Mucosa of descending colon (tissue), 3 donors: ENCODE results near the gene MAPK11. TPM values are rescaled to one million over a fixed set of nuclear protein-coding genes. Genes with fewer than 3 reads are reported as not detected.
A peak's percentile ranks its signal among the peaks of the same experiment; 100 is the strongest.

ENCODE experiments used
- ATAC-seq: fragments of 200-7000 bp; cut with Tn5 transposase; one replicate; pipeline ENCODE4 v1.9.1; 2020; ENCODE audit warnings: mild to moderate bottlenecking, moderate library complexity
- DNase-seq, 3 donors: peaks; one replicate each; pipeline ENCODE4 v3.0.0-alpha.2; 2020
- H3K36me3 ChIP-seq: fragments of 200-600 bp; one replicate; pipeline ENCODE4 v1.8.0; 2021; ENCODE audit warnings: low read depth, mild to moderate bottlenecking
- H3K4me1 ChIP-seq: fragments of 200-600 bp; one replicate; pipeline ENCODE4 v1.8.0; 2021; ENCODE audit warnings: low read depth, mild to moderate bottlenecking
- H3K4me3 ChIP-seq: fragments of 200-600 bp; one replicate; pipeline ENCODE4 v1.8.0; 2021; ENCODE audit warnings: mild to moderate bottlenecking
- H3K9me3 ChIP-seq: fragments of 200-600 bp; one replicate; pipeline ENCODE4 v1.8.0; 2021; ENCODE audit warnings: mild to moderate bottlenecking
- CTCF ChIP-seq: fragments of 200-600 bp; IDR thresholded peaks from one replicate; pipeline ENCODE4 v1.8.0; 2022; ENCODE audit warnings: antibody characterized with exemption, mild to moderate bottlenecking
- intact Hi-C, 2 donors: fragments of 100-400 bp; cut with DNase I in 1 of 2; cut with micrococcal nuclease in 1 of 2; formaldehyde crosslinking; loops; one replicate each; pipeline versions ENCODE4 v1.11.0 to v1.11.1; 2022; cut with DNase I, micrococcal nuclease
- total RNA-seq, 3 donors: library from RNA; stranded (reverse); fragmentation: NEBNext Ultra II Directional in 2 of 3; extraction: Animal tissue kit (Norgen Biotek cat#: 25700) in 2 of 3; gene quantifications; one replicate each; pipeline versions ENCODE4 v1.2.1 to v1.2.4, GENCODE V29; 2021 to 2023
- donor health status: DM: no; HTN: no; CAD: no; lungs with moderate emphysema.
- donor health status: DM: no; HTN: no; CAD: no.
- donor health status: DM: no; HTN: yes; CAD: no.

The MAPK11 gene
- total RNA-seq, 3 donors from 2014 or later = 1.8 to 4.3 (median 3.2) TPM

- DNase-seq (peak in 2 of 3 donors; percentile 60 to 72), ATAC-seq (no peak)
- H3K36me3 ChIP-seq = no peaks in the 10 kb centered on the region
- H3K9me3 ChIP-seq = no peaks in the 10 kb centered on the region
- H3K4me1 ChIP-seq = peaks cover 36% of the 10 kb centered on the region
- H3K4me3 ChIP-seq = no peak overlapping the region
- intact Hi-C loops = no loop called here
- no peak for TF ChIP-seq CTCF
Measured at GRCh38 chr22:50307890-50308596, 37.9 kb upstream of the MAPK11 start.

- peaks cover 45% of the 10 kb centered on the region for H3K4me1 ChIP-seq
- intact Hi-C loops = no loop called here
- peak; percentile 48 for ATAC-seq
- H3K4me3 ChIP-seq = peak within 1 kb of the TSS; percentile 84
- no peaks in the 10 kb centered on the region for H3K9me3 ChIP-seq
- H3K36me3 ChIP-seq = no peaks in the 10 kb centered on the region
- TF ChIP-seq CTCF = no peak
- peak; percentile 85 to 90 (median 85) for DNase-seq
Measured at GRCh38 chr22:50306753-50307749, 36.9 kb upstream of the MAPK11 start, which contains the start of gene PLXNB2. Gene PLXNB2, minus strand, starts transcription at chr22:50307646. Its CDS starts 17,062 bp downstream, at chr22:50290584.

DNA sequence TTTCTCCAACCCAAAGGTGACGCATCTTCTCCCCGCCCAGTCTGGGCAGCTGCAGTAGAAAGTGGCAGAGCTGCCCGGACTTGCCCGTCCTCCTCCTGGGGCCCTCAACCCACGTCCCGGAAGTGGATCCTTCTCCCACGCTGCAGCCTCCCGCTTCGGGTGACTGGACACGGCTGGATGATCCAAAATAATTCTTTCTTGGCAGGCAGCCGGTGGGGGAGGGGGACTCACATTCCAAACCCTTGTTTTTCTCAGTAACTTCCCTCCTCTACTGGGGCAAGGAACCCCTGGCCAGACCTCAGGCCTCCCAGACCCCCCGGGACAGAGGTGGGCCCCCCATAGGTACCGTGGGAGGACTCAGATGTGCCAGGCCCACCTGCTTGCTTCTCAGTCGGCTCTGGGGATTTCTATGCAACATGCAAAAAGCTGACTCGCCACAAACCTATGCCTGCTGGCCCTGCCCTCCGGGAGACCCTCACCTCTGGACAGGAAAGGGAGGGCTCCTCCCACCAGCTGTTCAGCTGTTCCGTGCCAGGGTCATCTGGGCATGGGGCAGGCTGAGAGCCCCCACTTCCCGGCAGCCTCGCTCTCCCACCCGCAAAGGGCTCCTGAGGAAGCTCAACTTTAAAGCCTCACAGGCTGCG, 35.9 kb upstream of the MAPK11 start:
- intact Hi-C loops = no loop called here
- H3K4me3 ChIP-seq = peak overlapping the region; percentile 84
- H3K36me3 ChIP-seq = no peaks in the 10 kb centered on the region
- TF ChIP-seq CTCF = no peak
- ATAC-seq = peak; percentile 66
- H3K9me3 ChIP-seq = no peaks in the 10 kb centered on the region
- peaks cover 55% of the 10 kb centered on the region for H3K4me1 ChIP-seq
- peak; percentile 88 to 92 (median 89) for DNase-seq

DNA sequence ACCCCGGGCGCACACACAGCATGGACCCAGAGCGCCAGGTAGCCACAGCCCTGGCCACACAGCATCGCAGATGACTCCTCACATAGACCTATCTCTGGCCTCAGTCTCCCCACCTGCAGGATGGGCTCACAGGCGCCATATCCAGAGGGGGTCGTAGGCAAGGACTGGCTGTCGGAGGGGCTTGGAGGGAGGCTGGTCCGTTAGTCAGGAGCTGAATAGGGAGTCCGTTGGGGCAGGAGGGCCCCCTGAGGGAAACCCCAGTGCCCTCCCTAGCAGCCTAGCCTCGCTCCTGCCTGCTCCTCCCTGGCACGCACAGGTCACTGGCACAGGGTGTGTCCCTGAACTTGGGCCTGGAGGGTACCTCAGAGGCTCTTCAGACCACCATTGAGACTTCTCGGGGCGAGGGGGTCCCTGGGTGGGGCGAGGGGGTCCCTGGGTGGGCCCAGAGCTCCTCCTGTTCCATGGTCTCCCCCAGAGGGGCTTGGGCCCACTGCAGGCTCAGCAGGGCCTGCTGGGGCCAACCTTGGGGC, 35.3 kb upstream of the MAPK11 start:
- Histone ChIP-seq H3K4me3 (no peak overlapping the region), H3K4me1 (peaks cover 59% of the 10 kb centered on the region), H3K36me3 (no peaks in the 10 kb centered on the region), H3K9me3 (no peaks in the 10 kb centered on the region)
- DNase-seq (peak in 2 of 3 donors; percentile 66 to 78), ATAC-seq (peak; percentile 49)
- intact Hi-C loops = no loop called here
- TF ChIP-seq CTCF = no peak
